Activated naive CD4-positive, alpha-beta T cell treated with anti-CD3 and anti-CD28 coated beads, Interleukin-2, amount 50 U/mL, for 72 hours (primary cell): ENCODE results near the gene SGK1. TPM values are rescaled to one million over a fixed set of nuclear protein-coding genes. Genes with fewer than 3 reads are reported as not detected.

Experiments used
- ATAC-seq, 2 donors: fragments of 150-1000 bp; cut with Tn5 transposase; 2 replicates each; pipeline ENCODE4 v1.10.0; 2021; ENCODE audit warnings: mild to moderate bottlenecking in 2 of 2, moderate library complexity in 2 of 2
- DNase-seq, 2 donors: peaks; one replicate each; pipeline ENCODE4 v3.0.0; 2021 to 2022; ENCODE audit warnings: low spot score in 2 of 2
- H3K27ac Mint-ChIP-seq, 2 donors: one replicate each; pipeline ENCODE4 v1.8.0; 2022; ENCODE audit warnings: mild to moderate bottlenecking in 2 of 2, mixed read lengths in 2 of 2
- H3K36me3 Mint-ChIP-seq, 2 donors: one replicate each; pipeline ENCODE4 v1.8.0; 2022; ENCODE audit warnings: mixed read lengths in 2 of 2
- H3K9me3 Mint-ChIP-seq, 2 donors: one replicate each; pipeline ENCODE4 v1.8.0; 2022; ENCODE audit warnings: mixed read lengths in 2 of 2
- total RNA-seq, 2 donors: library from RNA; stranded (reverse); gene quantifications; one replicate each; pipeline ENCODE4 v1.2.3, GENCODE V29; 2022

SGK1 gene
- 10 to 100 TPM; 42.8 to 48.0 TPM for total RNA-seq

- peaks cover 0 to 5% of the 10 kb centered on the region in 2 donors for H3K9me3 Mint-ChIP-seq
- H3K36me3 Mint-ChIP-seq: peaks cover 4 to 12% of the 10 kb centered on the region in 2 donors
- ATAC-seq (peak; percentile 73 to 74), DNase-seq (peak in 1 of 2 donors; percentile 14)
- peak within 1 kb of the TSS; percentile 16 to 24 for H3K27ac Mint-ChIP-seq
Observed at GRCh38 chr6:134317471-134318131, at the start of gene SGK1. Gene SGK1, minus strand, starts transcription at chr6:134318112. Its CDS starts 652 bp downstream, at chr6:134317460.

GRCh38 chr6:134363323-134364039 lies 45.6 kb upstream of the SGK1 start:
- Mint-ChIP-seq H3K27ac (peak overlapping the region in 1 of 2 donors; percentile 19), H3K36me3 (peaks cover 0 to 8% of the 10 kb centered on the region in 2 donors), H3K9me3 (peaks cover 3 to 26% of the 10 kb centered on the region in 2 donors)
- DNase-seq: no peak
- peak in 1 of 2 donors; percentile 20 for ATAC-seq

GRCh38 chr6:134361011-134361410 lies 43.1 kb upstream of the SGK1 start:
- Mint-ChIP-seq H3K27ac (no peak overlapping the region), H3K9me3 (peaks cover 4 to 44% of the 10 kb centered on the region in 2 donors), H3K36me3 (peaks cover 9 to 23% of the 10 kb centered on the region in 2 donors)
- no peak for ATAC-seq
- no peak for DNase-seq

GRCh38 chr6:134359302-134359701 lies 41.4 kb upstream of the SGK1 start:
- DNase-seq (no peak), ATAC-seq (no peak)
- Mint-ChIP-seq H3K36me3 (peaks cover 23 to 34% of the 10 kb centered on the region in 2 donors), H3K9me3 (peaks cover 5 to 37% of the 10 kb centered on the region in 2 donors), H3K27ac (no peak overlapping the region)

- ATAC-seq (no peak), DNase-seq (no peak)
- Mint-ChIP-seq H3K27ac (no peak overlapping the region), H3K36me3 (peaks cover 23 to 34% of the 10 kb centered on the region in 2 donors), H3K9me3 (peaks cover 5 to 36% of the 10 kb centered on the region in 2 donors)
Observed at GRCh38 chr6:134358320-134358719, 40.4 kb upstream of the SGK1 start.

- ATAC-seq (no peak), DNase-seq (no peak)
- Mint-ChIP-seq H3K27ac (no peak overlapping the region), H3K9me3 (peaks cover 5 to 26% of the 10 kb centered on the region in 2 donors), H3K36me3 (peaks cover 23 to 26% of the 10 kb centered on the region in 2 donors)
Observed at GRCh38 chr6:134357022-134357487, 39.1 kb upstream of the SGK1 start.

- ATAC-seq (no peak), DNase-seq (no peak)
- H3K27ac Mint-ChIP-seq: no peak overlapping the region
- peaks cover 23 to 26% of the 10 kb centered on the region in 2 donors for H3K36me3 Mint-ChIP-seq
- peaks cover 5 to 26% of the 10 kb centered on the region in 2 donors for H3K9me3 Mint-ChIP-seq
Observed at GRCh38 chr6:134356405-134356804, 38.5 kb upstream of the SGK1 start.

GRCh38 chr6:134352786-134353480 lies 35.0 kb upstream of the SGK1 start:
- H3K36me3 Mint-ChIP-seq: peaks cover 23 to 26% of the 10 kb centered on the region in 2 donors
- DNase-seq (peak in 1 of 2 donors; percentile 10), ATAC-seq (peak; percentile 84 to 91)
- peak overlapping the region in 1 of 2 donors; percentile 94 for H3K27ac Mint-ChIP-seq
- H3K9me3 Mint-ChIP-seq: peaks cover 5 to 15% of the 10 kb centered on the region in 2 donors

GRCh38 chr6:134351615-134352474 lies 33.9 kb upstream of the SGK1 start:
- no peak for DNase-seq

GRCh38 chr6:134347885-134348805 lies 30.2 kb upstream of the SGK1 start:
- H3K9me3 Mint-ChIP-seq: peaks cover 0 to 5% of the 10 kb centered on the region in 2 donors
- DNase-seq: no peak
- ATAC-seq: no peak
- H3K27ac Mint-ChIP-seq: no peak overlapping the region
- H3K36me3 Mint-ChIP-seq: no peaks in the 10 kb centered on the region

More at GRCh38 chr6:134351615-134352474, 33.9 kb upstream of the SGK1 start:
- peaks cover 19 to 22% of the 10 kb centered on the region in 2 donors for H3K36me3 Mint-ChIP-seq
- H3K27ac Mint-ChIP-seq: peak overlapping the region; percentile 85 to 94
- peak; percentile 47 to 70 for ATAC-seq
- peaks cover 5 to 9% of the 10 kb centered on the region in 2 donors for H3K9me3 Mint-ChIP-seq

GRCh38 chr6:134346932-134347545 lies 29.1 kb upstream of the SGK1 start:
- peaks cover 0 to 10% of the 10 kb centered on the region in 2 donors for H3K9me3 Mint-ChIP-seq
- H3K36me3 Mint-ChIP-seq: peaks cover 0 to 5% of the 10 kb centered on the region in 2 donors
- ATAC-seq: no peak
- DNase-seq: no peak
- H3K27ac Mint-ChIP-seq: no peak overlapping the region

GRCh38 chr6:134345789-134346188 lies 27.9 kb upstream of the SGK1 start:
- DNase-seq (no peak), ATAC-seq (no peak)
- H3K36me3 Mint-ChIP-seq: peaks cover 0 to 5% of the 10 kb centered on the region in 2 donors
- H3K9me3 Mint-ChIP-seq: peaks cover 0 to 10% of the 10 kb centered on the region in 2 donors
- no peak overlapping the region for H3K27ac Mint-ChIP-seq

GRCh38 chr6:134343066-134343465 lies 25.2 kb upstream of the SGK1 start:
- DNase-seq: no peak
- no peak for ATAC-seq
- H3K27ac Mint-ChIP-seq: no peak overlapping the region
- peaks cover 0 to 10% of the 10 kb centered on the region in 2 donors for H3K9me3 Mint-ChIP-seq
- peaks cover 0 to 5% of the 10 kb centered on the region in 2 donors for H3K36me3 Mint-ChIP-seq

- Mint-ChIP-seq H3K27ac (no peak overlapping the region), H3K9me3 (peaks cover 0 to 10% of the 10 kb centered on the region in 2 donors), H3K36me3 (peaks cover 0 to 5% of the 10 kb centered on the region in 2 donors)
- no peak for DNase-seq
- no peak for ATAC-seq
Observed at GRCh38 chr6:134341999-134342567, 24.2 kb upstream of the SGK1 start.
